Measurements from ENCODE around the gene ZFHX3.

ZFHX3 gene

GRCh38 chr16:73094371-73094770, 46.4 kb upstream of the ZFHX3 start:
- H3K4me1 ChIP-seq (ENCODE audit: low read length), result no peaks in the 10 kb centered on the region
- no peaks in the 10 kb centered on the region for H3K9me3 ChIP-seq (ENCODE audit: insufficient read depth, low read length)
- TF ChIP-seq EZH2phosphoT487 (IDR thresholded peaks at IDR 0.05; ENCODE audit: low read depth) (no peak), CTCF (IDR thresholded peaks at IDR 0.05; ENCODE audit: low read depth, low read length) (no peak)
- H3K4me2 ChIP-seq (ENCODE audit: low read length), result no peak overlapping the region
- H3K36me3 ChIP-seq (replicated peaks; ENCODE audit: low read depth, low read length), result no peaks in the 10 kb centered on the region
- H4K20me1 ChIP-seq (ENCODE audit: insufficient read depth, low read length), result no peaks in the 10 kb centered on the region
- H3K27me3 ChIP-seq (ENCODE audit: low read depth, low read length), result peaks cover 20% of the 10 kb centered on the region; the same call in 1 of the 2 replicates
- no peak overlapping the region for H3K4me3 ChIP-seq (ENCODE audit: low read length)
- H3K9ac ChIP-seq (ENCODE audit: low read length), result no peak overlapping the region
- H3K79me2 ChIP-seq (ENCODE audit: low read length), result no peaks in the 10 kb centered on the region
- H2AFZ ChIP-seq (ENCODE audit: low read depth, low read length), result no peak overlapping the region
- H3K27ac ChIP-seq (ENCODE audit: low read length), result no peak overlapping the region

- Histone ChIP-seq H3K27me3 (ENCODE audit: low read depth, low read length) (peaks cover 20% of the 10 kb centered on the region; the same call in 1 of the 2 replicates), H3K9ac (ENCODE audit: low read length) (no peak overlapping the region), H3K9me3 (ENCODE audit: insufficient read depth, low read length) (no peaks in the 10 kb centered on the region), H3K79me2 (ENCODE audit: low read length) (no peaks in the 10 kb centered on the region), H4K20me1 (ENCODE audit: insufficient read depth, low read length) (no peaks in the 10 kb centered on the region), H3K4me2 (ENCODE audit: low read length) (no peak overlapping the region), H3K4me1 (ENCODE audit: low read length) (no peaks in the 10 kb centered on the region), H3K4me3 (ENCODE audit: low read length) (no peak overlapping the region), H3K27ac (ENCODE audit: low read length) (no peak overlapping the region), H2AFZ (ENCODE audit: low read depth, low read length) (no peak overlapping the region), H3K36me3 (replicated peaks; ENCODE audit: low read depth, low read length) (no peaks in the 10 kb centered on the region)
- no peak for TF ChIP-seq CTCF (IDR thresholded peaks at IDR 0.05; ENCODE audit: low read depth, low read length)
- TF ChIP-seq EZH2phosphoT487 (IDR thresholded peaks at IDR 0.05; ENCODE audit: low read depth), result no peak
These were observed 45.5 kb upstream of the ZFHX3 start for GRCh38 chr16:73093146-73094144.

DNA sequence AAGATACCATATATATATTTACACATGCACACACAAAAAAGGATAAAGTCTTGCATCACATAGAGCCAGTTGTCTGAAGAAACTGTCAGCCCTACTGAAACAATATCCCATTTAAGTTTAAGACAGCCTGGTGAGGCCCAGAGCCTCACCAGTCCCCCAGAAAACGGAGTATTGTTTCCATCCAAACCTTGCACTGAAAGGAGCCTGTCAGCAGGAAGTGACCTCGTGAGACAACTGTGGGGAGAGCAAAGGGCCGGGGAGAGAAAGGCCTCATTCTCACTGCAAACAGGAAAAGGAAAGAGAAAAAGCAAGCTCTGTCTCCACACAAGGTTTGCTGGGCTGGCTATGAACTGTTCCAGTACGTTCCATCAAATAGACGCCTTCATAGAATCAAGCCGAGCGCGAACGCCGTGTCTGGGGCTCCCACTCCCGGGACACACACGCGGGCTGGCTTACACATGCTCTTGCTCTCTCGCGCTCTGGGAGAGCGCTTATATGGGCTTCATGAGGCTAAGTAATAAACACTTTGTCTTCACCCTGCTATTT, 44.4 kb upstream of the ZFHX3 start:
- no peaks in the 10 kb centered on the region for H3K4me1 ChIP-seq (ENCODE audit: low read length)
- H3K27ac ChIP-seq (ENCODE audit: low read length), result no peak overlapping the region
- TF ChIP-seq CTCF (IDR thresholded peaks at IDR 0.05; ENCODE audit: low read depth, low read length) (no peak), EZH2phosphoT487 (IDR thresholded peaks at IDR 0.05; ENCODE audit: low read depth) (no peak)
- peaks cover 23% of the 10 kb centered on the region; the same call in 1 of the 2 replicates for H3K27me3 ChIP-seq (ENCODE audit: low read depth, low read length)
- no peaks in the 10 kb centered on the region for H3K9me3 ChIP-seq (ENCODE audit: insufficient read depth, low read length)
- no peak overlapping the region for H3K4me2 ChIP-seq (ENCODE audit: low read length)
- H2AFZ ChIP-seq (ENCODE audit: low read depth, low read length), result no peak overlapping the region
- no peaks in the 10 kb centered on the region for H3K36me3 ChIP-seq (replicated peaks; ENCODE audit: low read depth, low read length)
- H3K9ac ChIP-seq (ENCODE audit: low read length), result no peak overlapping the region
- H3K79me2 ChIP-seq (ENCODE audit: low read length), result no peaks in the 10 kb centered on the region
- no peak overlapping the region for H3K4me3 ChIP-seq (ENCODE audit: low read length)
- H4K20me1 ChIP-seq (ENCODE audit: insufficient read depth, low read length), result no peaks in the 10 kb centered on the region

DNA sequence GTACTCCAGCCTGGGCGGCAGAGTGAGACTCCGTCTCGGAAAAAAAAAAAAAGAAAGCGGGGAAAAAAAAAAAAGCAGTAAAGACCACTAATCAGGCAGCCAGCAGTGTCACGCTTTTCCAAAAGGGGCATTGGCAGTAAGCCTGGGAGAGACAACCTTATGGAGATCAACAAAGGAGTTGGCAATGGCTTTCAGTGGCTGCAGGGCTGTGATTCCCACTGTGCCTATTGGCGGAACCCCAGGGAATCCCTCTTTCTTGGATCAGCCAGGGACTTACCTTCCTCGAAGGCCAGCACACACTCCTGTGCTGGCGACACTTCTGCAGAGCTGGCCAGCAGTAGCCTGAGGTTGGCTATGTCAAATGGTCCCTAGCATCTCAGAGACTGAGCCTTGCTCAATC, 43.2 kb upstream of the ZFHX3 start:
- no peak overlapping the region for H3K9ac ChIP-seq (ENCODE audit: low read length)
- H3K4me1 ChIP-seq (ENCODE audit: low read length), result no peaks in the 10 kb centered on the region
- H2AFZ ChIP-seq (ENCODE audit: low read depth, low read length), result no peak overlapping the region
- H3K79me2 ChIP-seq (ENCODE audit: low read length), result no peaks in the 10 kb centered on the region
- H3K9me3 ChIP-seq (ENCODE audit: insufficient read depth, low read length), result no peaks in the 10 kb centered on the region
- H3K27ac ChIP-seq (ENCODE audit: low read length), result no peak overlapping the region
- H3K4me2 ChIP-seq (ENCODE audit: low read length), result no peak overlapping the region
- H3K4me3 ChIP-seq (ENCODE audit: low read length), result no peak overlapping the region
- H3K36me3 ChIP-seq (replicated peaks; ENCODE audit: low read depth, low read length), result no peaks in the 10 kb centered on the region
- no peak for TF ChIP-seq CTCF (IDR thresholded peaks at IDR 0.05; ENCODE audit: low read depth, low read length)
- TF ChIP-seq EZH2phosphoT487 (IDR thresholded peaks at IDR 0.05; ENCODE audit: low read depth), result no peak
- peaks cover 25% of the 10 kb centered on the region; the same call in 1 of the 2 replicates for H3K27me3 ChIP-seq (ENCODE audit: low read depth, low read length)
- H4K20me1 ChIP-seq (ENCODE audit: insufficient read depth, low read length), result no peaks in the 10 kb centered on the region
